ENCODE data around the gene CEP192.

CEP192 gene

DNA sequence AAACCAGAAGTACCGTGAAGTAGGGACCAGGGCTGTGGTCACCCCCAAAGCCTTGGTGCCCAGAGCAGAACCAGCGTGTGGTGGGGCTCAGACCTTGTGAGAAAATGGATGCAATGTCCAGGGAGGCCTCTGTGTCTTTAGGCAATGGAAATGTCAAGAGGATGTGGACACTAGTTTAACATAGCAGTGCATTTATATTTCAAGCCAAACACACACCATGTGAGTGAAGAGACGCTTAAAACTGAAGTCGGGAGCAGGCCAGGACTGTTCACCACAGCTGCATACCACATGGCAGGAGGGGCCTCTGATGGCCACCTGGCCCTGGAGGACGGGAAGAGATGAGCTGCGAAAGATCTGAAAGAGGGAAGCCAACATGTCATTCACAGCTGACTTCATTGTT lies 140.1 kb downstream of the CEP192 start:
- no peak for DNase-seq (ENCODE audit: insufficient read length, low spot score)
- no peak for FAIRE-seq
- TF ChIP-seq CTCF (IDR thresholded peaks at IDR 0.05; ENCODE audit: insufficient read depth, missing control alignments): no peak

GRCh38 chr18:13134551-13135401 lies 143.6 kb downstream of the CEP192 start:
- no peak for FAIRE-seq
- no peak for TF ChIP-seq CTCF (IDR thresholded peaks at IDR 0.05; ENCODE audit: insufficient read depth, missing control alignments)
- no peak for DNase-seq (ENCODE audit: insufficient read length, low spot score)

GRCh38 chr18:13136056-13136903 lies 145.1 kb downstream of the CEP192 start:
- FAIRE-seq (no peak), DNase-seq (ENCODE audit: insufficient read length, low spot score) (no peak)

GRCh38 chr18:13136904-13137669 lies 145.9 kb downstream of the CEP192 start:
- DNase-seq (ENCODE audit: insufficient read length, low spot score) (no peak), FAIRE-seq (no peak)

More at GRCh38 chr18:13136056-13136903, 145.1 kb downstream of the CEP192 start:
- TF ChIP-seq CTCF (IDR thresholded peaks at IDR 0.05; ENCODE audit: insufficient read depth, missing control alignments): no peak

DNA sequence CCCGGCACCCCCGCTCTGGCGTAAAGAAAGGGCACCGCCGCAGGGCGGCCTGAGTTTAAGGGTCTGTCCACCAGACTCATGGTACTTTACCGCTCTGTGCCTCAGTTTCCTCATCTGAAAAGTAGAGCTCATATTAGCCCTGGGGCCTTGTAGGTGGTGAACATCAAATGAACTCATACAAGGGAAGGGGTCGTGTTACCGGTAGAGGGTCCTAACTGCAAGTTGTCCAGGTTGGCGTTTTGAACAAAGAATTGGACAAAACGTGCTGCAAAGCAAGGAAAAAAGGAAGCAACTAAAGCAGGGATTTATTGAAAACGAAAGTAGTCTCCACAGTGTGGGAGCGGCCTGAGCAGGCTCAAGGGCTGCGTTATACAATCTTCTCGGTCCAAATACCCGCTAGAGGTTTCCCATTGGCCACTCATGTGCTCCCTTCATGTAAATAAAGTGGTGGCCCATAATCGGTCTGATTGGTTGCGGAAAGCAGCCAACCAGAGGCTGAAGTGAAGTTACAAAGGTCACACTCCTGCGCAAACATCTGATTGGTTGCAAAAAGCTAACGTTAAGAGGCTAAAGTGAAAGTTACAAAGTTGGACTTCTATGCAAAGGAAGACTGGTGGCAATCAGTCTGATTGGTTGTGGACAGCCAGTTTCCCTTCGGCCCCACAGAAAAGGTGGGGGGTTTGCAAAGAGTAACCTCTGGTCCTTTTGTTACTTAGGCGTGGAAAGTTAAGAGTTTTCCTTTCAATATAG lies 146.7 kb downstream of the CEP192 start:
- no peak for DNase-seq (ENCODE audit: insufficient read length, low spot score)
- no peak for TF ChIP-seq CTCF (IDR thresholded peaks at IDR 0.05; ENCODE audit: insufficient read depth, missing control alignments)
- no peak for FAIRE-seq

More at GRCh38 chr18:13136904-13137669, 145.9 kb downstream of the CEP192 start:
- no peak for TF ChIP-seq CTCF (IDR thresholded peaks at IDR 0.05; ENCODE audit: insufficient read depth, missing control alignments)

DNA sequence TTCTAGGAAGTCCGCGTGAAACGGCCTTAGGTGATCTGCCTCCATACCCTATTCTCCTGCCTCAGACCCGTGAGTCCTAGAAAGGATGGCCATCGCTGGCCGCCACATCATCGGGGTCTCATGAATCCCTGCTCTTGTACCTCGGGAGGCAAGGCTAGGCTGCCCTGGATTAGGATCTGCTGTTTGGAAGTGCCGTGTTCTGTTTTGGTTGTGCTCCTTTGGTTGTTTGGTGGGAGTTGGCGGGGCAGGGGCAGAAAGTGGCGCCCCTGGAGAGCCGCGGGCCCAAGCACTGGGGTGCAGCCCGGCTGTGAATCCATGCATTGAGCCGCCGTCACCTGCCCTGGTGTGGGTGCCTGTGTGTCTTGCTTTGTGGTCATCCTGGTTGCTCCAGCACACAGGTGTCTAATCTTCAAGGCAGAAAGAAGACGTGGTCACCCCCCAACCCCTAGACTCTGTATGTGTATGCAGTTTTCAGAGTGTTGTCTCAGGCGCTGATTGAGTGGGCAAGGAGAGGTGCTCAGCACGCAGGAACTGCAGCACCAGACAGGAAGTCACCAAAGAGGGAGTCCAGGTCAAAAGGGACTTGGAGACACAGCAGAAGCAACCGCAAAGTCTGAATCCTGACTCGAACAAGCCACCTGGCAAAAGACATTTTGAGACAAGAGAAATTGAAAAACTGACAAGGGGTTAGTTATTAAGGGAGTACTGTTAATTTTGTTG lies 147.4 kb downstream of the CEP192 start:
- TF ChIP-seq CTCF (IDR thresholded peaks at IDR 0.05; ENCODE audit: insufficient read depth, missing control alignments): no peak
- DNase-seq (ENCODE audit: insufficient read length, low spot score): no peak

More for the DNA sequence above, 147.4 kb downstream of the CEP192 start:
- no peak for FAIRE-seq

All from D721Med (cell line).